Activated CD8-positive, alpha-beta memory T cell treated with anti-CD3 and anti-CD28 coated beads for 24 hours (primary cell): ENCODE measurements around the gene ABCF3.
A peak's percentile ranks its signal among the peaks of the same experiment; 100 is the strongest.
"Not testable (repeated sequence)": the region's sequence is repeated elsewhere in the genome, so short reads cannot be mapped to it uniquely, and the experiment has no call there.

Experiments
- DNase-seq: peaks from one replicate; pipeline ENCODE4 v3.0.0-alpha.2; 2020

The ABCF3 gene, protein sequence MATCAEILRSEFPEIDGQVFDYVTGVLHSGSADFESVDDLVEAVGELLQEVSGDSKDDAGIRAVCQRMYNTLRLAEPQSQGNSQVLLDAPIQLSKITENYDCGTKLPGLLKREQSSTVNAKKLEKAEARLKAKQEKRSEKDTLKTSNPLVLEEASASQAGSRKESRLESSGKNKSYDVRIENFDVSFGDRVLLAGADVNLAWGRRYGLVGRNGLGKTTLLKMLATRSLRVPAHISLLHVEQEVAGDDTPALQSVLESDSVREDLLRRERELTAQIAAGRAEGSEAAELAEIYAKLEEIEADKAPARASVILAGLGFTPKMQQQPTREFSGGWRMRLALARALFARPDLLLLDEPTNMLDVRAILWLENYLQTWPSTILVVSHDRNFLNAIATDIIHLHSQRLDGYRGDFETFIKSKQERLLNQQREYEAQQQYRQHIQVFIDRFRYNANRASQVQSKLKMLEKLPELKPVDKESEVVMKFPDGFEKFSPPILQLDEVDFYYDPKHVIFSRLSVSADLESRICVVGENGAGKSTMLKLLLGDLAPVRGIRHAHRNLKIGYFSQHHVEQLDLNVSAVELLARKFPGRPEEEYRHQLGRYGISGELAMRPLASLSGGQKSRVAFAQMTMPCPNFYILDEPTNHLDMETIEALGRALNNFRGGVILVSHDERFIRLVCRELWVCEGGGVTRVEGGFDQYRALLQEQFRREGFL

DNA sequence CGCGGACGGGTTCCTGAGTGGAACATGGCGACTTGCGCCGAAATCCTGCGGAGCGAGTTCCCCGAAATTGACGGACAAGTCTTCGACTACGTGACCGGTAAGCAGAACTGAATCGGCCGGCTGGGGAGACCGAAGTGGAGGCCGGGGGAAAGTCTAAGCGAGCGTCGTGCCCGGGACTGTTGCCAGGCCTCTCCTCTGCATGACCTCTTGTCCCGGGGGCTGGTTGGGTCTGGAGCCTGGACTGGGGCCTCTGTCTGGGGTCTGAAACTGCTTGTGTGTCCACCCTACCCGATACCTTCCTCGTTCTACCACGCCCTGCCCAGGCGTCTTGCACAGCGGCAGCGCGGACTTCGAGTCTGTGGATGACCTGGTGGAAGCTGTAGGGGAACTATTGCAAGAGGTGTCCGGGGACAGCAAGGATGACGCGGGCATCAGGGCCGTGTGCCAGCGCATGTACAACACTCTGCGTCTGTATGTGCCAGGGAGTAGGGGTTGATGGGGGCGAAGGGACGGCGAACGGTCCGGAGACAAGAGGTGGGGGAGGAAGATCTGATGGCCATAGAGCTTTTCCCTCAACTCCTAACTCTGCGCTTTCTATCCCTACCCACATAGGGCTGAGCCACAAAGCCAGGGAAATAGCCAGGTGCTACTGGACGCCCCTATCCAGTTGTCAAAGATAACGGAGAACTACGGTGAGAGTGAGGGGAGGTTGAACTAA, at the start of gene ABCF3:
ABCF3 (plus strand) TSS at position 16 of the 718 bp plus-strand sequence; CDS start at position 25, 9 bp downstream.
- no peak for DNase-seq

DNA sequence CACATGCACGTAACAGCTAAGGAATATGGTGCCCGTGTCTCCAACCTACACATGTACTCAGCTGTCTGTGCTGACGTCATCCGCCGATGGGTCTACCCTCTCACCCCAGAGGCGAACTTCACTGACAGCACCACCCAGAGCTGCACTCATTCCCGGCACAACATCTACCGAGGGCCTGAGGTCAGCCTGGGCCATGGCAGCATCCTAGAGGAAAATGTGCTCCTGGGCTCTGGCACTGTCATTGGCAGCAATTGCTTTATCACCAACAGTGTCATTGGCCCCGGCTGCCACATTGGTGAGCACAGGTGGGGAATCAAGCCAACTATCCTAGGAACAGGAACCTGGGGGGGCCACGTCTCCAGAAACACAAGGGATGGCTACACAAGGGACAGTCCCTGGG, 45.6 kb upstream of the ABCF3 start:
- DNase-seq, result no peak

DNA sequence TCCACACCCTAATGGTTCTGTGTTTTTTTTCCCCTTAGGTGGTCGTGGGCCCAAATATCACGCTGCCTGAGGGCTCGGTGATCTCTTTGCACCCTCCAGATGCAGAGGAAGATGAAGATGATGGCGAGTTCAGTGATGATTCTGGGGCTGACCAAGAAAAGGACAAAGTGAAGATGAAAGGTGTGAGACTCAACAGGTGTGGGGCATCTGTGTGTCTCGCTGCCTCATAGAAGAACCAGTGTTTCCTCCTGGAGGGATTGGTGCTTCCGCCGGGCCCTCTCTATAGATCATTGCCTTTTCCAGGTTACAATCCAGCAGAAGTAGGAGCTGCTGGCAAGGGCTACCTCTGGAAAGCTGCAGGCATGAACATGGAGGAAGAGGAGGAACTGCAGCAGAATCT, 43.8 kb upstream of the ABCF3 start:
- no peak for DNase-seq

DNA sequence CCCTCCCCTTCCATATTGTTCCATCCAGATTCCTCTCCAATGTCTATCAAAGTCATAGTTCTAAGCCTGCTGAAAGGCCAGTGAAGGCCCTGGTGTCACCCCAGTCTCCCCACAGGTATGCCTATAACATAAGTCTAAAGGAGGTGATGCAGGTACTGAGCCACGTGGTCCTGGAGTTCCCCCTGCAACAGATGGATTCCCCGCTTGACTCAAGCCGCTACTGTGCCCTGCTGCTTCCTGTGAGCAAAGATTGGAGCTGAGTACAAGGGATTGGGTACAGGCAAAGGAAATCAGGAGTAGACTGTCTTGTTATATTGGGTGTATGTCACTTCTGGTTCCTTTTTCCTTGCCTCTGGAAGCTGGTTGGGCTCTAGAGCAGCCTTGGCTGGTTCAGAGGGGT, 42.7 kb upstream of the ABCF3 start:
- no peak for DNase-seq

DNA sequence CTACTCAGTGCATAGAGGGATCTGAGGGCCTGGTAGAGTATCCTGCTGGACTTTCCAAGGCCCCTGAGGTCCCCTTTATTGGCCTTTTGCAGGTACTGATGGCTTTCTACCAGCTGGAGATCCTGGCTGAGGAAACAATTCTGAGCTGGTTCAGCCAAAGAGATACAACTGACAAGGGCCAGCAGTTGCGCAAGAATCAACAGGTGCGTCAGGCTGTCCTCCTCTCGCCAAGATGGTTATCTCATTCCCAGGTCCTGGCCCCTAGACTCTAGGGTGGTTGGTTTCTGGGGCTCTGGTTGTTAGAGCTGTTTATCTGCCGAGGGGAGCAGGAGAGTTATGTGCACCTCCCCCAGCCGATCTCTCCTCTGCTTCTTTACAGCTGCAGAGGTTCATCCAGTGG, 41.5 kb upstream of the ABCF3 start:
- DNase-seq, result no peak

DNA sequence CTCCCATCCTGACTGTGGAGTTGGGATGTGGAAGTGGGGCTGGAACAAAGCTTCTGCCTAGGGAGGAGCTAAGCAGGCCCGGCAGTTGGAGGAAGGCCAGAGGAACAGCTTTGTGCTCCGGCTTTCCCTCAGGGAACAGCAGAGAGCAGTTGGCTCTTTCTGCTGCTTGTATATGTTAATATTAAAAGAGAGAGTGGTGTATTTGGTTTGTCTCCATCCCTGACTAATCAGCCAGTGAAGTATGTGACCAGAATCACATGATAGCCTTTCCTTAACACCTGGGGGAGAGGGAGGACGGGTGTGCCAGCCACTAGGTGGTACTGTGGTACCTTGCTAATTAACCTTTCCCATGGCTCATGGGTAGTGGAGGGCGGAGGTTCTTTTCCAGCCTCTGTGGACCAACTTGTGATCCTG, 40.9 kb upstream of the ABCF3 start:
- DNase-seq, result no peak

DNA sequence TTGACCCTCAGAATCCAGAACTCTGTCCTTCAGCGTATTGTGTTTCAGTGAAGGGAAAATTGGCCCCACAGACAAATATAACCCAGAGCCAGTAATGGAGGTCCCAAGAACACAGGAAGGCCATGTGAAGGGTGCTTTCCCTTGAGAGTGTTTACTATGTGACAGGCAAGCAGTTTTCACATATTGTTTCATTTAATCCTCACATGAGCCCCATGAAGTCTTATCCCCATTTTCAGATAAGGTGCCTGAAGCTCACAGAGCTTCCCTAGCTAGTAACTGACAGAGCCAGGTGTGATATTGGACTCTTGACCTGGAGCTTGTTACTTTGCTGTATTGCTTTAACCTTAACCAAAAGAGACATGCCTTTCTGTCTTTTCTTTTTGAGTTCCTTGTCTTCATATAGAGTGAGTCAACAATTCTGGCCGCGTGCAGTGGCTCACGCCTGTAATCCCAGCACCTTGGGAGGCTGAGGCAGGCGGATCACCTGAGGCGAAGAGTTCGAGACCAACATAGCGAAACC, 40.2 kb upstream of the ABCF3 start:
- no peak for DNase-seq

DNA sequence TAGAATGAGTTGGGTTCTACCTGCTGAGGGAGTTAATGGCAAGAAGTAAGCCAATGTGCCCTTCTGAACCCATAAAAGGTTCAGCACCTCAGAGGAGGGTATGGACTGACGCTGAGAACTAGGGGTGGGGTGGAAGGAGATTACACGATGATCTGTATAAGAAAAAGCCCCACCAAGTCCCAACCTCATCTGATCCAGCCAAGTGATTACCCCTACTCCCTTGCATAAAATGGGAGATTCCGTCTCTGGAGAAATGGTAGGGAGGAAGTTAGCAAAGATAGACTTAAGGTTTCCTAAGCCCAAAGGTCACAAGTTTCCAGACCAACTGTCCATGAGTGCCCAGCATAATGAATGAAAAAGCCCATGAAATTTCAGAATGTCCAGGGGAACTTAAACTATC, 37.9 kb upstream of the ABCF3 start:
- no peak for DNase-seq

DNA sequence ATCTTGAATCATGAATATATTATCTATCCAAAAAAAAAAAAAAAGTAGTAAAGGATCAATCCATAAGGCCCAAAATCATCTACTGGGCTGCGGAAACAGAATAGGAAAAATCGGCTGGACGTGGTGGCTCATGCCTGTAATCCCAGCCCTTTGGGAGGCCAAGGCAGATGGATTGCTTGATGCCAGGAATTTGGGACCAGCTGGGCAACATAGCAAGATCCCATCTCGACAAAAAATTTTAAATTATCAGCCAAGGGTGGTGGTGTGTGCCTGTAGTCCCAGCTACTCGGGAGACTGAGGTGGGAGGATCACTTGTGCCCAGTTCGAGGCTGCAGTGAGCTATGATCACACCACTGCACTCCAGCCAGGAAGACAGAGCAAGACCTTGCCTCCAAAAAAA, 36.9 kb upstream of the ABCF3 start:
- no peak for DNase-seq

DNA sequence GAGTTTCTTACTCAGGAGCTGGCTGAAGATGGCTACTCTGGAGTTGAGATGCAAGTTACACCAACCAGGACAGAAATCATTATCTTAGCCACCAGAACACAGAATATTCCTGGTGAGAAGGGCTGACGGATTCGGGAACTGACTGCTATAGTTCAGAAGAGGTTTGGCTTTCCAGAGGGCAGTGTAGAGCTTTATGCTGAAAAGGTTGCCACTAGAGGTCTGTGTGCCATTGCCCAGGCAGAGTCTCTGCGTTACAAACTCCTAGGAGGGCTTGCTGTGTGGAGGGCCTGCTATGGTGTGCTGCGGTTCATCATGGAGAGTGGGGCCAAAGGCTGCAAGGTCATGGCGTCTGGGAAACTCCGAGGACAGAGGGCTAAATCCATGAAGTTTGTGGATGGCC, 36.2 kb upstream of the ABCF3 start:
- not testable (repeated sequence) for DNase-seq

DNA sequence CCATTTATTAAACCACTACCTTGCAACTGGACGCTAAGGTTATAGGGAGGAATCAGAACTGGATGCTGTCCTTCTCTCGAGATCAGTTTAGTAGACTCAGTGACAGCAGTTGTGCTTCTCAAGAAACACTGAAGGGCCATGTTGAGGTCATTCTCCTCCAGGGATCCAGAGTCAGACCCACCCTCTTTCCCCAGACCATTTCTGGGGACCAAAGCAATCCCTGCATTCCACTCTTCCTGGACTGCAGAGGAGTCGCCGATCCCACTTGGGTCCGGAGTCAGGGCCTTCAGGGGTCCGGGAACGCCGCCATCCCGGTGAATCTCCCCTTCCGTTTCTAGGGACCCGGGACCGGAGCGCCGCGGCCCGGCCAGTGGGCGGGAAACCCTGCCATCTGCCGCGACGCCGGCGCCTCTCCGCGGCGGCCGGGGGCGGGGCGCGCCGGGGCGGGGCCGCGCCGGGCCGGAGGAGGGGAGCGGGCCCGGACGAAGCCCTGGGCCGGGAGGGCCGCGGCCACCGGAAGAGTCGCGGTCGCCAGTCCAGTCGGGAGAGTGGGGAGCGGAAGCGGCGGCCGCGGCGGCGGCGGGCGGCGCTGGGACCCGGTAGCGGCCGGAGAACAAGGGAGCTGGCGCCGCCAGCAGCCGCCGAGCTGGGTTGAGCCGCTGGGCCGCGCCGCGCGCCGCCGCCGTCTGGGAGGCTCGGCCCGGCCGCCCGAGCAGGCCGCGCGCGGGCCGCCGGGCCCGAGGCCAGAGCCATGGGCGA, 30.9 kb upstream of the ABCF3 start, which contains the start of gene DVL3:
DVL3 (plus strand) TSS at position 493 of the 759 bp plus-strand sequence; CDS start at position 752, 259 bp downstream.
- DNase-seq, result peak; percentile 79

DNA sequence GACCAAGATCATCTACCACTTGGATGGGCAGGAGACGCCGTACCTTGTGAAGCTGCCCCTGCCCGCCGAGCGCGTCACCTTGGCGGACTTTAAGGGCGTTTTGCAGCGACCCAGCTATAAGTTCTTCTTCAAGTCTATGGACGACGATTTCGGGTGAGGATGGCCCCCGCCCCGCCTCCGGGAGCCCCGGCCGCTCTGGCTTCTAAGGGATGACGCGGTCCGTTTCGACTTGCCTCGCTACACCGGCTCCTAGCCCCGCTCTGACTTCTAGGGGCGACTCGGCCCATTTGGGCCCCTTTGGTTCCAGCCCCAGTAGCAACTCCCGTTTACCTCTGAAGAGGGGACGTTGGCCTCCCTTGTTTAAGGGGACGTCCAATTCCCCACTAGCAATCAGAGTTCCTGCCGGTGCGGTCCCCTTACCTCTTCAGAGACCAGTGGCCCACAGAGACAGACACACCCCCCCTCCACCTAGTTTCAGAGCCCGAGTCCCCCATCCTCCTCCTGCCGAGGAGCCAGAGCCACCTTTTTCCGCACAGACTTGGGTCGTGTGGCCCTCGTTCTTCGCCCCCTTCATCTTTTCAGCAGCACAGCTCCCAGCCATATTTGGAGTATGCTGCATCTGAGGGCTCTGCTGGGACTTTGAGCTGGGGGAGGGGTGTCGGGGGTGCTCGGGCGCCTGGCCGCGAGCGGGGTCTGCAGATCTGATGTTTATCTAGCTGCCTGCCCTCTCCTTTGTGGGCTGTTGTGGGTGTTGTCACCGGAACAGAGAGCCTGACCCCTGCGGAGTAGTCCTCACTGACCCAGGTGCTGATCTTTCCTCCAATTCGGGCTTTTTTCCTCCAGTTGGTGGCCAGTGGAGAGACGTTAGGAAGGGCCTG, 30.1 kb upstream of the ABCF3 start:
- peak; percentile 78 for DNase-seq

DNA sequence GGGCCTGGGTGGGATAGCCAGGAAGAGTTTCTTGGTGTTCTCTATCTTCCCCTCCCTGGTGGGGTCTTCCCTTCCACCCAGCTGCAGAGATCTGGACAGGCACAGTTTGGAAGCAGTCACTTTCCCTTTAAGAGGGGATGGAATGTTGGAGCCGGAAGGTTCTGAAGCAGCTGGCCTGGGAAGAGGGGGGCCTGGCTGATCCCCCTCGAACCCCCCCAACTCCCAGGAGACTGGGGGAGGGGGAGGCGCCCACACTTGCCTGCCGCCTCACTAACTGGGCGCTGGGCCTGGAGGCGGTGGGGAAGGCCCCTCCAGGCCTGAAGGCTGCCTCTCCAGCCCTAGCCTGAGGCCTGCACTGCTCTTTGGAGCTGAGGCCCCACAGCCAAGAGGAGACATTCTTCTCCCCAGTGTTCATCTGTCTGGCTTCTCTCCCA, 29.5 kb upstream of the ABCF3 start:
- DNase-seq, result no peak

DNA sequence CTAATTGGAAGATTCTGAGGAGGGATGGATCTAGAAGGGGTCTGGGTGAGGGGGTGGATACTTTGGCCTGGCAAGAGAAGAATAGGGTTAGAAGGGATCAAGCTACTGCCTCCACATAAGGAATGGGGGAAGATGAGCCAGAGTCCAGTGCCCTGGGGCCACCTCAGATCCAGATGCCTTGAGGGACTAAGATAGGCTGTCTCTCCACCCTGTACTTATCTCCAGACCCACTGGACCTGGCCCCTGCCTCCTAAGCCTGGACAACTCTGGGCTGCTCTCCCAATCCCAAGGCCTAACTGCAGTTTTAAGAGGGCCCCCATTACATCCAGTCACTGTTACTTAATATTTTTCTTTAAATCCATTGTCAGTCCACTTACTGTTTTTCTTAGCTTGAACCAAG, 28.8 kb upstream of the ABCF3 start:
- DNase-seq, result no peak

DNA sequence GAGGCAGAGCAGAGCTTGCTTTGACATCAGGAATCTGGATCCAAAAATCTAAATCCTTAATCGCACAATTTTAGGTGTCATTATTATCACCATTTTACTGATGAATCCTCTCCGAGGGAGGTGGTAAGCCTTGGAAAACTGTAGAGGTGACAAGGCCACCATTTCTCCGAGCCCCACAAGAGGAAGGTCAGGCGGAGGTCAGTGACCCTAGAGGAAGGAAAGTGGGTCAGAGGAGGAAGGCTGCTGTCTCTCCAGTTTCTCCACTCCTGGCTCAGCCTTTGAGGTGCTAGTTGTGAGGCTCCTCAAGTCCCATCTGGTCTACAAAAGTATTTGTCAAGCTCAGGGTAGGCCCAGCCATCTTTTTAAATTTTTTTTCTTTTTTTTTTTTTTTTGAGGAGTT, 27.6 kb upstream of the ABCF3 start:
- DNase-seq, result no peak

DNA sequence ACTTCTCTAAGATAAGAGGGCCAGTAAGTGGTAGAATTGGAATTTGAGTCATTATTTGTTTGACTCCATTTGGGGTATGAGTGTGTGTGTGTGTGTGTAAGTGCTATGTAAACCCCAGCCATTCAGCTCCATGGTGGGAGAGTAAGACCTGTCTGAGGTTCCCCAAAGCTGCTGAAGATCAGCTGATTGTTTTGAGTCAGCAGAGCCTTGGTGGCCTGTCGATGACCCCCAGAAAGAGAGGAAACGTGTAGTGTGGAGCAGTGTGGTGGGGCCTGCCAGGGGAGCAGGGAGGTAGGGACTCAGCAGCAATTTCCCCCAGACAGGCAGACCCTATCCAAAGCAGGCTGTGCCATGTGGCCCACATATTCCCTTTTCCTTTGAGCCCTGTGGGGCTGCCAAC, 25.5 kb upstream of the ABCF3 start:
- no peak for DNase-seq

DNA sequence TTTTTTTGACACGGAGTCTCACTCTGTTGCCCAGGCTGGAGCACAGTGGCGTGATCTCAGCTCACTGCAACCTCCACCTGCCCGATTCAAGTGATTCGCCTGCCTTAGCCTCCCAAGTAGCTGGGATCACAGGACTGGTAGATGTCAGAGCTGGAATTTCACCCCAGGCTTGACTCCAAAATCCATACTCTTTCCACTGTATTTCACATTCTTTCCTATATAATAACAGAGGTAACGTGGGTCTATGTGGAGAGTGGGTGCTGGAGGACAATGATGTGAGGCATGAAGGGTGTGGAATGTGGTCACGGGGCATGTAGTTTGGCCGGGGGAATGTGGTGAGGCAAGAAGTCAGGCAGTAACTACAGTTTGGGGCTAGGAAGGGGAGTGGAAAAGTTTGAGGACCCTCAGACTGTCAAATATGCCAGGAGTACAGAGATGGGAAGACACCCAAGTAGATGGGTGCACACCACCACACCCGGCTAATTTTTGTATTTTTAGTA, 23.4 kb upstream of the ABCF3 start:
- not testable (repeated sequence) for DNase-seq

DNA sequence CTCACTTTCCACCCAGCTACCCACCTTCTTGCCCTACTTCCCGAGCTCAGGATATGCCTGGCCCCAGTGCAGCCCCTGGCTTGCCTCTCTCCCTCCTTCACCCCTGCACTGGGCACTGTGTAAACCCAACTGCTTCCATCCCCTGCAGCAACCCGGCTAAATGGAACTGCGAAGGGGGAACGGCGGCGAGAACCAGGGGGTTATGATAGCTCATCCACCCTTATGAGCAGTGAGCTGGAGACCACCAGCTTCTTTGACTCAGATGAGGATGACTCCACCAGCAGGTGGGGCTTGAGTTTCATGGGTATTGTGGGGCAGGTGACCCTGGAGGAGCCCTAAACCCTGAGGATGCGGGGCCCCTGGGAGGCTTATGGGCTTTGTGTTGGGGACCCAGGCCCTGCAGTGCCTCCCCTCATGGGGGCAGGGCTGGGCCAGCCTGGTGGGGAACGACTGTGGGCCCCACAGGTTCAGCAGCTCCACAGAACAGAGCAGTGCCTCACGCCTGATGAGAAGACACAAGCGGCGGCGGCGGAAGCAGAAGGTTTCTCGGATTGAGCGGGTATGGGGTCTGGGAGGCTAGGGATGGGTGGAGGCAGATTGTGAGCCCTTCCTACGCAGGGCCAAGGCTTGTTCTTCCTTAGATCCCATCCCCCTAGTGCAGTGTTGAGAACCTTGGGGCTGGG, 21.2 kb upstream of the ABCF3 start:
- no peak for DNase-seq

DNA sequence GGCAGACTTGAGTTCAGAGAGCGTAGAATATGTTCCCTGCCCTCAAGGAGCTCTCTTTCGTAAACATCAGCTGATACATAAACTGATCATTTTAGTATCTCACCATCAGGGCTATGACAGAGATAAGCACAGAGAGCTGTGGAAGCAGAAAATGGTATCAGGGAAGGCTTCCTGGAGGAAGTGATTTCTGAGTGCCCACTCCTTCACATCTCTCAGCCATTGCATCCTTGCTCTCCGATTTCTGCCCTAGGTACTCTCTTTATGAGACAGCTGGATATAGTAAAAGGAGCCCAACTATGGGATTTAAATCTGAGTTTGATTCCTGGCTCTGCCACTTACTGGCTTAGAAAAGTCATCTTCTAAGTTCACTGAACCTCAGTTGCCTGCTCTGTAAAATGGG, 20.5 kb upstream of the ABCF3 start:
- DNase-seq, result no peak

DNA sequence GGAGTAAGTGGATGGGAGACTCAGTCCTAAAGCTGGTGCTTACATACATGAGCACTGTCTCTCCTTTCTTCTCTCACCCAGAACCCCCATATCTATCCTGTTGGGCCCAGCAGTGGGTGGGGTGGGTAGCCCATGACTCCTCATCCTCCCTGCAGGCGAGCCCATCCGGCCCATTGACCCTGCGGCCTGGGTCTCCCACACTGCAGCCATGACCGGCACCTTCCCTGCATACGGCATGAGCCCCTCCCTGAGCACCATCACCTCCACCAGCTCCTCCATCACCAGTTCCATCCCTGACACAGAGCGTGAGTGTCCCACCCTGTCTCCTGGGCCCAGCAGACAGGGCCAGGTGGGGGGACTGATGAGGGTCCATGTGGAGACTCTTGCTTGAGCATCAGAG, 19.3 kb upstream of the ABCF3 start:
- DNase-seq, result no peak

DNA sequence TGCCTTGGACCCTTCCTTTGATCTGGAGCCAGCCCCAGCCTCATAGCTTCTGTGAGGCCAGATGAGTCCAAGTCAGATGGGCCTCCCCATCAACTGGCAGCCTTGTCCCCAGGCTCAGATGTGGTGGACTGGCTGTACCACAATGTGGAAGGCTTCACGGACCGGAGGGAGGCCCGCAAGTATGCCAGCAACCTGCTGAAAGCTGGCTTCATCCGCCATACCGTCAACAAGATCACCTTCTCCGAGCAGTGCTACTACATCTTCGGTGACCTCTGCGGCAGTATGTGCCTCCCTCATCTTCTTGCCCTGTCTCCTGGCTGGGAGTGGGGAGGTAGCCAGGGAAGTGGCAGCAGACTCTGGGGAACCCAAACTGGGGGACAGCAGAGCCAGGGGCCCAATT, 18.2 kb upstream of the ABCF3 start:
- no peak for DNase-seq
